ENCODE data around the gene ADAM15. TPM values are rescaled to one million over a fixed set of nuclear protein-coding genes. Genes with fewer than 3 reads are reported as not detected.
A peak's percentile ranks its signal among the peaks of the same experiment; 100 is the strongest.

Gene ADAM15
- total RNA-seq, 2 donors from 2014 or later = 101 to 228 TPM

- peak overlapping the region; percentile 48 to 86 for H3K9ac ChIP-seq (ENCODE audit: low read depth in 2 of 2, low read length in 2 of 2)
- H3K4me1 ChIP-seq = peaks cover 49% of the 10 kb centered on the region
- intact Hi-C loops (cut with DNase I) = no loop called here
- peak overlapping the region; percentile 48 for H3K4me3 ChIP-seq
- no peaks in the 10 kb centered on the region for H3K36me3 ChIP-seq
- peak overlapping the region; percentile 95 for H3K27ac ChIP-seq
- H3K9me3 ChIP-seq = no peaks in the 10 kb centered on the region
- no peak for TF ChIP-seq CTCF (IDR thresholded peaks at IDR 0.05)
- peaks cover 23% of the 10 kb centered on the region for H3K27me3 ChIP-seq
- peak; percentile 72 for DNase-seq
Observed at GRCh38 chr1:155082301-155083051, 31.4 kb downstream of the ADAM15 start.

- peak overlapping the region; percentile 48 for H3K4me3 ChIP-seq
- peak overlapping the region; percentile 95 for H3K27ac ChIP-seq
- DNase-seq = peak; percentile 87
- intact Hi-C loops (cut with DNase I) = no loop called here
- no peaks in the 10 kb centered on the region for H3K36me3 ChIP-seq
- peaks cover 23% of the 10 kb centered on the region for H3K27me3 ChIP-seq
- H3K9ac ChIP-seq (ENCODE audit: low read depth in 2 of 2, low read length in 2 of 2) = peak overlapping the region; percentile 64 to 86
- TF ChIP-seq CTCF (IDR thresholded peaks at IDR 0.05) = no peak
- H3K4me1 ChIP-seq = peaks cover 48% of the 10 kb centered on the region
- H3K9me3 ChIP-seq = no peaks in the 10 kb centered on the region
Observed at GRCh38 chr1:155083052-155083541, 32.0 kb downstream of the ADAM15 start.

GRCh38 chr1:155083865-155084721, 33.0 kb downstream of the ADAM15 start:
- peak overlapping the region; percentile 51 to 86 for H3K9ac ChIP-seq (ENCODE audit: low read depth in 2 of 2, low read length in 2 of 2)
- H3K9me3 ChIP-seq = no peaks in the 10 kb centered on the region
- H3K27ac ChIP-seq = peak overlapping the region; percentile 95
- TF ChIP-seq CTCF (IDR thresholded peaks at IDR 0.05) = no peak
- peaks cover 23% of the 10 kb centered on the region for H3K27me3 ChIP-seq
- H3K4me3 ChIP-seq = peak overlapping the region; percentile 56
- no peaks in the 10 kb centered on the region for H3K36me3 ChIP-seq
- DNase-seq = peak; percentile 89
- intact Hi-C loops (cut with DNase I) = loop anchor here (1.0 kb wide), 1 partner anchor 21 kb away; the partner anchor contains the start of gene EFNA4
- H3K4me1 ChIP-seq = peaks cover 44% of the 10 kb centered on the region

GRCh38 chr1:155084722-155085503, 33.8 kb downstream of the ADAM15 start:
- Histone ChIP-seq H3K36me3 (no peaks in the 10 kb centered on the region), H3K9me3 (no peaks in the 10 kb centered on the region), H3K4me1 (peaks cover 40% of the 10 kb centered on the region), H3K4me3 (peak overlapping the region; percentile 56), H3K27me3 (peaks cover 23% of the 10 kb centered on the region), H3K9ac (ENCODE audit: low read depth in 2 of 2, low read length in 2 of 2) (peak overlapping the region; percentile 83 to 86), H3K27ac (peak overlapping the region; percentile 95)
- intact Hi-C loops (cut with DNase I) = loop anchor here (1.0 kb wide), 1 partner anchor 22 kb away; the partner anchor contains the start of gene EFNA4
- DNase-seq = peak; percentile 96
- TF ChIP-seq CTCF (IDR thresholded peaks at IDR 0.05) = peak; percentile 81
